ENCODE data around the gene NFXL1.

GRCh38 chr4:47942081-47942819, 27.9 kb upstream of the NFXL1 start:
- TF ChIP-seq CTCF (IDR thresholded peaks at IDR 0.05) (no peak), ZNF302 (CRISPR knock-in tag; IDR thresholded peaks at IDR 0.05) (no peak), NFE2L2 (conservative IDR thresholded peaks at IDR 0.05; ENCODE audit: low read length) (no peak), ELK1 (IDR thresholded peaks at IDR 0.05; ENCODE audit: low read depth, low read length) (no peak), ZC3H11A (IDR thresholded peaks at IDR 0.05) (no peak)
